Tongue (tissue), 2 donors: Measurements from ENCODE around the gene ARHGEF28. TPM values are rescaled to one million over a fixed set of nuclear protein-coding genes. Genes with fewer than 3 reads are reported as not detected.

Source experiments
- DNase-seq: peaks from one replicate; pipeline ENCODE4 v3.0.0-alpha.2; 2015
- total RNA-seq: library from RNA; depleted of rRNA; stranded (reverse); fragments of >200 nt; gene quantifications from one replicate; pipeline ENCODE4 v1.2.3, GENCODE V29; 2014

The ARHGEF28 gene
- total RNA-seq, 1 donor from 2014 or later, result 22.0 TPM

- no peak for DNase-seq
These were observed 235.5 kb downstream of the ARHGEF28 start for GRCh38 chr5:73861313-73861988.

GRCh38 chr5:73862796-73863195, 236.8 kb downstream of the ARHGEF28 start:
- no peak for DNase-seq

- DNase-seq, result no peak
These were observed 237.9 kb downstream of the ARHGEF28 start for GRCh38 chr5:73863876-73864275.

- DNase-seq, result no peak
These were observed 239.3 kb downstream of the ARHGEF28 start for GRCh38 chr5:73865315-73865714.

GRCh38 chr5:73867345-73868335, 241.6 kb downstream of the ARHGEF28 start:
- DNase-seq, result peak; percentile 56

GRCh38 chr5:73883646-73884045, 257.6 kb downstream of the ARHGEF28 start:
- no peak for DNase-seq

- no peak for DNase-seq
These were observed 261.7 kb downstream of the ARHGEF28 start for GRCh38 chr5:73887688-73888087.

GRCh38 chr5:73890569-73890968, 264.6 kb downstream of the ARHGEF28 start:
- no peak for DNase-seq

- no peak for DNase-seq
These were observed 266.2 kb downstream of the ARHGEF28 start for GRCh38 chr5:73892218-73892617.

- DNase-seq, result no peak
These were observed 266.8 kb downstream of the ARHGEF28 start for GRCh38 chr5:73892806-73893205.

GRCh38 chr5:73893813-73894212, 267.8 kb downstream of the ARHGEF28 start:
- DNase-seq, result no peak

GRCh38 chr5:73894860-73895259, 268.9 kb downstream of the ARHGEF28 start:
- DNase-seq, result no peak

- DNase-seq, result no peak
These were observed 269.5 kb downstream of the ARHGEF28 start for GRCh38 chr5:73895471-73895870.

- DNase-seq, result no peak
These were observed 270.1 kb downstream of the ARHGEF28 start for GRCh38 chr5:73896097-73896496.

- no peak for DNase-seq
These were observed 270.7 kb downstream of the ARHGEF28 start for GRCh38 chr5:73896668-73897067.

GRCh38 chr5:73897893-73898292, 271.9 kb downstream of the ARHGEF28 start:
- DNase-seq, result no peak

GRCh38 chr5:73899055-73899454, 273.1 kb downstream of the ARHGEF28 start:
- DNase-seq, result peak; percentile 63

GRCh38 chr5:73899916-73900315, 273.9 kb downstream of the ARHGEF28 start:
- no peak for DNase-seq

GRCh38 chr5:73900566-73900965, 274.6 kb downstream of the ARHGEF28 start:
- DNase-seq, result no peak

GRCh38 chr5:73901043-73901442, 275.0 kb downstream of the ARHGEF28 start:
- DNase-seq, result no peak

GRCh38 chr5:73901455-73901854, 275.5 kb downstream of the ARHGEF28 start:
- no peak for DNase-seq

GRCh38 chr5:73902327-73903051, 276.5 kb downstream of the ARHGEF28 start:
- DNase-seq, result peak; percentile 92

- no peak for DNase-seq
These were observed 277.2 kb downstream of the ARHGEF28 start for GRCh38 chr5:73903169-73903568.
